Measurements from ENCODE around the gene UAP1L1. TPM values are rescaled to one million over a fixed set of nuclear protein-coding genes. Genes with fewer than 3 reads are reported as not detected.

Gene UAP1L1
- total and polyA plus RNA-seq, 12 donors: 0.28 to 68.7 (median 15.1) TPM

DNA sequence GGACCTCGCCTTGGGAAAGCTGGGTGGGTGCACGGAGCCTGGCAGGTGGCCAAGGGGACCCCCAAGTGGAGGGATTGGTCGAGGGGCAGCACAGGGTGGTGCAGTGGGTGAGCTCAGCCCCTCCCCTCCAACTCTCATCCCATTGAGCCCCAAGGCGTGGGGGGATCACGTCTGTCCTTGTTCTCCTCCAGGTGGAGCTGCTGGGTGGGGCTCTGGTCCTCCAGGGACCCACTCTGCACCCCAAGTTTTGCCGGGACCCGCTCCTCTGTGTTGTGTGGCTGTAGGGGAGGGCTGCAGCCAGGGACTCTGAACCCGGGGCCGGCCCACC, 41.8 kb upstream of the UAP1L1 start:
- no peaks in the 10 kb centered on the region for H3K9me3 ChIP-seq (replicated peaks in 1 of 3)
- H3K4me3 ChIP-seq: no peak overlapping the region
- DNase-seq: no peak
- intact Hi-C loops (cut with DNase I): loop anchor here in 1 of 2 donors (5.0 kb wide), 1 partner anchor 248 kb away; no protein-coding TSS in a partner anchor
- WGBS, 4 donors: 15 to 55% (median 31%) methylated on average over 4 to 9 of the region's 9 CpGs
- peaks cover 0 to 7% of the 10 kb centered on the region in 2 donors for H3K36me3 ChIP-seq (replicated peaks in 1 of 2)
- H3K4me1 ChIP-seq (replicated peaks in 1 of 2): peaks cover 0 to 16% of the 10 kb centered on the region in 2 donors
- H3K27ac ChIP-seq: no peak overlapping the region
- H3K27me3 ChIP-seq: no peaks in the 10 kb centered on the region
- TF ChIP-seq, protein P1, sequence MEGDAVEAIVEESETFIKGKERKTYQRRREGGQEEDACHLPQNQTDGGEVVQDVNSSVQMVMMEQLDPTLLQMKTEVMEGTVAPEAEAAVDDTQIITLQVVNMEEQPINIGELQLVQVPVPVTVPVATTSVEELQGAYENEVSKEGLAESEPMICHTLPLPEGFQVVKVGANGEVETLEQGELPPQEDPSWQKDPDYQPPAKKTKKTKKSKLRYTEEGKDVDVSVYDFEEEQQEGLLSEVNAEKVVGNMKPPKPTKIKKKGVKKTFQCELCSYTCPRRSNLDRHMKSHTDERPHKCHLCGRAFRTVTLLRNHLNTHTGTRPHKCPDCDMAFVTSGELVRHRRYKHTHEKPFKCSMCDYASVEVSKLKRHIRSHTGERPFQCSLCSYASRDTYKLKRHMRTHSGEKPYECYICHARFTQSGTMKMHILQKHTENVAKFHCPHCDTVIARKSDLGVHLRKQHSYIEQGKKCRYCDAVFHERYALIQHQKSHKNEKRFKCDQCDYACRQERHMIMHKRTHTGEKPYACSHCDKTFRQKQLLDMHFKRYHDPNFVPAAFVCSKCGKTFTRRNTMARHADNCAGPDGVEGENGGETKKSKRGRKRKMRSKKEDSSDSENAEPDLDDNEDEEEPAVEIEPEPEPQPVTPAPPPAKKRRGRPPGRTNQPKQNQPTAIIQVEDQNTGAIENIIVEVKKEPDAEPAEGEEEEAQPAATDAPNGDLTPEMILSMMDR (IDR thresholded peaks at IDR 0.05): peak in 3 of 6 experiments; percentile 11 to 21 (median 16)
- no peak for TF ChIP-seq POLR2A (IDR thresholded peaks at IDR 0.05)

DNA sequence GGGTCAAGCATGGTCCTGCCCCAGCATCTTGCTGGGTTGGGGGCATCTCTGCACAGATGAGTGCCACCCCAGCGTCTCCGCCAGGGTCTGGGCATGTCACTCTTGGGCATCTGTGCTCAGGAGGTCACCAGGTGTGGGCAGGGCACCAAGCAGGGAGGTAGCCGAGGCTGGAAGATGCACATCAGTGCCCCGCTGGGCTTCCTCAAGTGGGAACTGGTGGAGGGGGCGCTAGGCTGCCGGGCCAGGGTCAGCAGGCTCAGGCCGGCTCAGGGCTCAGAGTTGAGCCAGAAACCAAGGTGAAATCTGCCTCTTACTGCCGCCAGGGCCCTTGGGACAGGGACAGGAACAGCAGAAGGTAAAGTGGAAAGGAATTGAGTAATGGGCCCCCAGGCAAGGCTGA, 41.4 kb upstream of the UAP1L1 start:
- H3K36me3 ChIP-seq (replicated peaks in 1 of 2): peaks cover 0 to 7% of the 10 kb centered on the region in 2 donors
- no peak for TF ChIP-seq POLR2A (IDR thresholded peaks at IDR 0.05)
- TF ChIP-seq, protein P1 (IDR thresholded peaks at IDR 0.05): no peak
- H3K9me3 ChIP-seq (replicated peaks in 1 of 3): no peaks in the 10 kb centered on the region
- H3K4me1 ChIP-seq (replicated peaks in 1 of 2): peaks cover 0 to 16% of the 10 kb centered on the region in 2 donors
- no peak for DNase-seq
- H3K27ac ChIP-seq: no peak overlapping the region
- 44 to 73% (median 56%) methylated on average over 4 to 8 of the region's 8 CpGs for WGBS, 4 donors
- no peak overlapping the region for H3K4me3 ChIP-seq
- no peaks in the 10 kb centered on the region for H3K27me3 ChIP-seq
- intact Hi-C loops (cut with DNase I): loop anchor here in 1 of 2 donors (5.0 kb wide), 1 partner anchor 249 kb away; no protein-coding TSS in a partner anchor

DNA sequence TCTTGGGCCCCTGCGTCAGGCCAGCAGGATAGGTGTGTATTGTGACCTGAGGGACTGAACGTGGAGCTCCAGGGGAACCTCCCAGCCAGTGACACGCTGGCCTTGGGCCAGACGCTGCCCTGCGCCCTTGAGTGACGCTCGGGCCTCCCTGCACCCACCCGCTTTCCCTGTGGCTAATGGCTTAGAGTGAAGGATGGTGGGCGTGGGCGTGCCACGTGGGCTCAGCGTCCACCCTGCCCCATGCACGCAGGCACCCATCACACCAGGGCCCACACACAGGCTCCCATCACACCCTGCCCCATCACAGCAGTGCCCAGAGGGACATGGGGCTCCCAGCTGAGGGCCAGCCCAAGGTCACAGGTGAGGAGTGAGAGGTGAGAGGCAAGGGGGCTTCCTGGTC, 40.3 kb upstream of the UAP1L1 start:
- 41 to 63% (median 56%) methylated on average over 1 to 13 of the region's 13 CpGs for WGBS, 4 donors
- H3K27ac ChIP-seq: no peak overlapping the region
- H3K4me1 ChIP-seq (replicated peaks in 1 of 2): peaks cover 0 to 9% of the 10 kb centered on the region in 2 donors
- H3K27me3 ChIP-seq: no peaks in the 10 kb centered on the region
- peaks cover 0 to 7% of the 10 kb centered on the region in 2 donors for H3K36me3 ChIP-seq (replicated peaks in 1 of 2)
- no peak overlapping the region for H3K4me3 ChIP-seq
- TF ChIP-seq, protein P1 (IDR thresholded peaks at IDR 0.05): no peak
- TF ChIP-seq POLR2A (IDR thresholded peaks at IDR 0.05): no peak
- H3K9me3 ChIP-seq (replicated peaks in 1 of 3): no peaks in the 10 kb centered on the region
- intact Hi-C loops (cut with DNase I): loop anchor here in 1 of 2 donors (5.0 kb wide), 1 partner anchor 250 kb away; no protein-coding TSS in a partner anchor
- no peak for DNase-seq

DNA sequence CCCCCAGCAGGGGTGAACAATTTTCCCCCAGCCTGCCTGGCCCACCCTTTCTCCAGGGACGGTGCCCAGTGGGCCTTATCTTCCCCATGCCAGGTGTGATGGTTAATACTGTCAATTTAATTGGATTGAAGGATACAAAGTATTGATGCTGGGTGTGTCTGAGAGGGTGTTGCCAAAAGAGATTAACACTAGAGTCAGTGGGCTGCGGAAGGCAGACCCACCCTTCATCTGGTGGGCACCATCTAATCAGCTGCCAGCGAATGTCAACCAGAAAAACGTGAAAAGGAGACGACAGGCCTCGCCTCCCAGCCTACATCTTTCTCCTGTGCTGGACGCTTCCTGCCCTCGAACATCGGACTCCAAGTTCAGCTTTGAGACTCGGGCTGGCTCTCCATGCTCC, 39.8 kb upstream of the UAP1L1 start:
- H3K27me3 ChIP-seq: no peaks in the 10 kb centered on the region
- 84 to 91% (median 86%) methylated on average over 10 of the region's 10 CpGs for WGBS, 4 donors
- intact Hi-C loops (cut with DNase I): loop anchor here in 1 of 2 donors (5.0 kb wide), 1 partner anchor 250 kb away; no protein-coding TSS in a partner anchor
- H3K36me3 ChIP-seq (replicated peaks in 1 of 2): peaks cover 0 to 7% of the 10 kb centered on the region in 2 donors
- no peaks in the 10 kb centered on the region for H3K9me3 ChIP-seq (replicated peaks in 1 of 3)
- no peak overlapping the region for H3K27ac ChIP-seq
- H3K4me3 ChIP-seq: no peak overlapping the region
- TF ChIP-seq, protein P1 (IDR thresholded peaks at IDR 0.05): no peak
- no peak for TF ChIP-seq POLR2A (IDR thresholded peaks at IDR 0.05)
- H3K4me1 ChIP-seq (replicated peaks in 1 of 2): peaks cover 0 to 8% of the 10 kb centered on the region in 2 donors
- DNase-seq: no peak
